WTC11 (cell line): ENCODE results near the gene TGFBR2. TPM values are rescaled to one million over a fixed set of nuclear protein-coding genes. Genes with fewer than 3 reads are reported as not detected.
A peak's percentile ranks its signal among the peaks of the same experiment; 100 is the strongest.

Experiments used
- ATAC-seq: fragments of 200-7000 bp; cut with Tn5 transposase; 2 replicates; pipeline ENCODE4 v1.10.0; 2021; ENCODE audit warnings: mild to moderate bottlenecking, moderate library complexity
- CTCF ChIA-PET: fragments of 300-600 bp; sonication (Branson Sonifier 250); formaldehyde crosslinking; loops from one replicate; lab custom pipeline; 2021; ENCODE audit warnings: antibody characterized with exemption; lab: Charles Lee
- POLR2A ChIA-PET: fragments of 350-600 bp; sonication (Branson Sonifier 250); formaldehyde crosslinking; loops from one replicate; lab custom pipeline; 2021; ENCODE audit warnings: antibody characterized with exemption; lab: Charles Lee
- DNase-seq: peaks from one replicate; pipeline ENCODE4 v3.0.0; 2021; ENCODE audit warnings: low spot score
- H3K27ac Mint-ChIP-seq: 2 replicates; pipeline ENCODE4 v1.8.0; 2021; ENCODE audit warnings: mixed read lengths
- H3K27me3 Mint-ChIP-seq: 2 replicates; pipeline ENCODE4 v1.8.0; 2021; ENCODE audit warnings: low read depth, mild to moderate bottlenecking, moderate library complexity, mixed read lengths
- H3K36me3 Mint-ChIP-seq: 2 replicates; pipeline ENCODE4 v1.8.0; 2021; ENCODE audit warnings: mixed read lengths
- H3K4me1 Mint-ChIP-seq: 2 replicates; pipeline ENCODE4 v1.8.0; 2022; ENCODE audit warnings: mixed read lengths
- H3K4me3 Mint-ChIP-seq: 2 replicates; pipeline ENCODE4 v1.8.0; 2021; ENCODE audit warnings: mild to moderate bottlenecking, moderate library complexity, mixed read lengths
- H3K9me3 Mint-ChIP-seq: 2 replicates; pipeline ENCODE4 v1.8.0; 2021; ENCODE audit warnings: mixed read lengths
- AFF4 ChIP-seq: sonication (generic); formaldehyde crosslinking; IDR thresholded peaks from 2 replicates; pipeline ENCODE4 v1.8.1; 2023; ENCODE audit warnings: mild to moderate bottlenecking, missing genetic modification reagents, borderline replicate concordance
- ARID4B ChIP-seq: sonication (generic); formaldehyde crosslinking; IDR thresholded peaks from 2 replicates; pipeline ENCODE4 v1.8.0; 2023; ENCODE audit warnings: missing genetic modification reagents, mild to moderate bottlenecking, borderline replicate concordance
- ATF6 ChIP-seq: sonication (generic); formaldehyde crosslinking; IDR thresholded peaks from 2 replicates; pipeline ENCODE4 v1.8.1; 2023; ENCODE audit warnings: mild to moderate bottlenecking, missing genetic modification reagents
- CBFB ChIP-seq: sonication (generic); formaldehyde crosslinking; IDR thresholded peaks from 2 replicates; pipeline ENCODE4 v1.8.1; 2022; ENCODE audit warnings: mild to moderate bottlenecking, low read depth, missing genetic modification reagents
- CTCF ChIP-seq: fragments of 200-600 bp; IDR thresholded peaks from 2 replicates; pipeline ENCODE4 v1.8.0; 2022; ENCODE audit warnings: antibody characterized with exemption
- E2F1 ChIP-seq: sonication (generic); formaldehyde crosslinking; IDR thresholded peaks from 2 replicates; pipeline ENCODE4 v1.8.0; 2022; ENCODE audit warnings: mild to moderate bottlenecking, missing genetic modification reagents
- ELF4 ChIP-seq: sonication (generic); formaldehyde crosslinking; IDR thresholded peaks from 2 replicates; pipeline ENCODE4 v1.8.1; 2022; ENCODE audit warnings: low read depth, mild to moderate bottlenecking, moderate library complexity, missing genetic modification reagents
- FOXJ3 ChIP-seq: sonication (generic); formaldehyde crosslinking; IDR thresholded peaks from 2 replicates; pipeline ENCODE4 v1.9.0; 2021; ENCODE audit warnings: missing genetic modification reagents, mild to moderate bottlenecking, borderline replicate concordance
- GTF2I ChIP-seq: fragments of 250-450 bp; sonication (Bioruptor Pico); conservative IDR thresholded peaks from 2 replicates; pipeline ENCODE4 v1.4.0; 2021; ENCODE audit warnings: mild to moderate bottlenecking
- JUN ChIP-seq: sonication (generic); formaldehyde crosslinking; IDR thresholded peaks from 2 replicates; pipeline ENCODE4 v1.8.0; 2023; ENCODE audit warnings: mild to moderate bottlenecking, missing genetic modification reagents
- MXD4 ChIP-seq: fragments of 250-450 bp; sonication (Bioruptor Pico); IDR thresholded peaks from 2 replicates; pipeline ENCODE4 v1.8.0; 2021; ENCODE audit warnings: mild to moderate bottlenecking, moderate library complexity, borderline replicate concordance
- PRDM15 ChIP-seq: sonication (generic); formaldehyde crosslinking; IDR thresholded peaks from 2 replicates; pipeline ENCODE4 v1.8.0; 2022; ENCODE audit warnings: missing genetic modification reagents
- TEAD4 ChIP-seq: sonication (generic); formaldehyde crosslinking; IDR thresholded peaks from 2 replicates; pipeline ENCODE4 v1.8.0; 2022; ENCODE audit warnings: mild to moderate bottlenecking, missing genetic modification reagents
- TP53 ChIP-seq: sonication (generic); formaldehyde crosslinking; IDR thresholded peaks from 2 replicates; pipeline ENCODE4 v1.8.1; 2023; ENCODE audit warnings: mild to moderate bottlenecking, missing genetic modification reagents
- USF2 ChIP-seq: sonication (generic); formaldehyde crosslinking; IDR thresholded peaks from 2 replicates; pipeline ENCODE4 v1.8.1; 2023; ENCODE audit warnings: mild to moderate bottlenecking, missing genetic modification reagents, moderate library complexity
- ZNF263 ChIP-seq: sonication (generic); formaldehyde crosslinking; IDR thresholded peaks from 2 replicates; pipeline ENCODE4 v1.8.1; 2022; ENCODE audit warnings: low read depth, mild to moderate bottlenecking, moderate library complexity, missing genetic modification reagents
- ZNF423 ChIP-seq: fragments of 250-450 bp; sonication (Bioruptor Pico); IDR thresholded peaks from 2 replicates; pipeline ENCODE4 v2.1.2; 2022; ENCODE audit warnings: mild to moderate bottlenecking, moderate library complexity
- total RNA-seq: library from RNA; stranded (reverse); gene quantifications from 3 replicates; pipeline ENCODE4 v1.2.3, GENCODE V29; 2021

The TGFBR2 gene
- total RNA-seq, 1 experiment from 2014 or later, result 9.6 TPM

- TF ChIP-seq FOXJ3 (CRISPR knock-in tag) (no peak), ARID4B (CRISPR knock-in tag) (no peak), ZNF423 (CRISPR knock-in tag) (no peak), MXD4 (CRISPR knock-in tag) (no peak), ELF4 (CRISPR knock-in tag) (no peak), ZNF263 (no peak), JUN (CRISPR knock-in tag) (no peak), AFF4 (CRISPR knock-in tag) (no peak), GTF2I (no peak)
Measured at GRCh38 chr3:30656624-30657141, 50.3 kb downstream of the TGFBR2 start (continued).

- ChIA-PET CTCF (no interaction called here), POLR2A (no interaction called here)
- no peak for ATAC-seq
- Mint-ChIP-seq H3K4me3 (no peak overlapping the region), H3K4me1 (peaks cover 55% of the 10 kb centered on the region), H3K9me3 (no peaks in the 10 kb centered on the region), H3K27ac (peak overlapping the region; percentile 43), H3K27me3 (no peaks in the 10 kb centered on the region), H3K36me3 (peaks cover 37% of the 10 kb centered on the region)
- no peak for DNase-seq
- no peak for TF ChIP-seq PRDM15 (CRISPR knock-in tag)
- TF ChIP-seq TP53 (CRISPR knock-in tag), result no peak
- no peak for TF ChIP-seq CBFB (CRISPR knock-in tag)
- TF ChIP-seq E2F1, result no peak
- TF ChIP-seq JUN (CRISPR knock-in tag), result no peak
- no peak for TF ChIP-seq ATF6 (CRISPR knock-in tag)
- TF ChIP-seq USF2 (CRISPR knock-in tag), result no peak
- TF ChIP-seq MXD4 (CRISPR knock-in tag), result no peak
- no peak for TF ChIP-seq CTCF
- TF ChIP-seq TEAD4 (CRISPR knock-in tag), result no peak
Measured at GRCh38 chr3:30657914-30658313, 51.5 kb downstream of the TGFBR2 start.
